Endodermal cell (in vitro differentiated cells): ENCODE measurements around the gene KRT6C. TPM values are rescaled to one million over a fixed set of nuclear protein-coding genes. Genes with fewer than 3 reads are reported as not detected.
"Not testable (repeated sequence)": the region's sequence is repeated elsewhere in the genome, so short reads cannot be mapped to it uniquely, and the experiment has no call there.

Source experiments
- DNase-seq: peaks from one replicate; pipeline ENCODE4 v3.0.0-alpha.2; 2017
- H3K27ac ChIP-seq: 2 replicates; pipeline ENCODE4 v1.5.1; 2013; ENCODE audit warnings: mild to moderate bottlenecking, low read depth, low read length, moderate library complexity
- H3K27me3 ChIP-seq: 2 replicates; pipeline ENCODE4 v1.6.1; 2013; ENCODE audit warnings: mild to moderate bottlenecking, low read length, moderate library complexity; ENCODE audit not compliant: insufficient read depth, control insufficient read depth, poor library complexity, severe bottlenecking
- H3K36me3 ChIP-seq: 2 replicates; pipeline ENCODE4 v1.7.0; 2013; ENCODE audit warnings: mild to moderate bottlenecking, low read length, moderate library complexity; ENCODE audit not compliant: control insufficient read depth, insufficient read depth
- H3K4me1 ChIP-seq: one replicate; pipeline ENCODE4 v1.7.0; 2013; ENCODE audit warnings: low read length; ENCODE audit not compliant: control insufficient read depth, insufficient read depth
- H3K4me3 ChIP-seq: 2 replicates; pipeline ENCODE4 v1.5.1; 2013; ENCODE audit warnings: mild to moderate bottlenecking, low read length, moderate library complexity
- H3K9ac ChIP-seq: 2 replicates; pipeline ENCODE4 v1.6.1; 2013; ENCODE audit warnings: mild to moderate bottlenecking, low read length, moderate library complexity; ENCODE audit not compliant: poor library complexity, severe bottlenecking; ENCODE audit errors: extremely low read depth
- H3K9me3 ChIP-seq: 2 replicates; pipeline ENCODE4 v1.6.1; 2013; ENCODE audit warnings: mild to moderate bottlenecking, low read length, moderate library complexity; ENCODE audit not compliant: control insufficient read depth
- H3K27ac Mint-ChIP-seq: 2 replicates; pipeline ENCODE4 v1.8.0; 2020; ENCODE audit warnings: mixed read lengths
- H3K27me3 Mint-ChIP-seq: 2 replicates; pipeline ENCODE4 v1.8.0; 2021; ENCODE audit warnings: mild to moderate bottlenecking, mixed read lengths; ENCODE audit not compliant: insufficient read depth
- H3K36me3 Mint-ChIP-seq: 2 replicates; pipeline ENCODE4 v1.8.0; 2020; ENCODE audit warnings: low read depth, mixed read lengths
- H3K4me1 Mint-ChIP-seq: 2 replicates; pipeline ENCODE4 v1.8.0; 2020; ENCODE audit warnings: mixed read lengths
- H3K4me3 Mint-ChIP-seq: 2 replicates; pipeline ENCODE4 v1.8.0; 2020; ENCODE audit warnings: mild to moderate bottlenecking, moderate library complexity, mixed read lengths
- H3K9me3 Mint-ChIP-seq: 2 replicates; pipeline ENCODE4 v1.8.0; 2020; ENCODE audit warnings: mild to moderate bottlenecking, mixed read lengths
- CTCF ChIP-seq: fragments of 200-600 bp; sonication (generic); conservative IDR thresholded peaks from 2 replicates; pipeline ENCODE4 v1.5.0; 2021; ENCODE audit warnings: antibody characterized with exemption, mild to moderate bottlenecking
- WGBS, 2 experiments: methylation state at CpG; one replicate each; pipeline versions ENCODE4 v1.1.5 to v1.1.7; 2013; ENCODE audit warnings: missing lambda C conversion rate in 2 of 2, mixed read lengths in 1 of 2; ENCODE audit not compliant: insufficient coverage in 1 of 2, insufficient read length in 1 of 2; 5-methylcytosine and 5-hydroxymethylcytosine counted together
- total RNA-seq, 2 donors: library from RNA; stranded (reverse); fragmentation: NEBNext Ultra II Directional in 1 of 2; extraction: Animal tissue kit (Norgen Biotek cat#: 25700) in 1 of 2; gene quantifications; 2 replicates in 1 of 2; 3 replicates in 1 of 2; pipeline ENCODE4 v1.2.1, GENCODE V29; 2021

Gene KRT6C
- total RNA-seq, 2 donors from 2014 or later, result not detected

- Histone ChIP-seq H3K27me3 (no peaks in the 10 kb centered on the region), H3K9me3 (no peaks in the 10 kb centered on the region), H3K4me1 (no peaks in the 10 kb centered on the region), H3K36me3 (no peaks in the 10 kb centered on the region), H3K9ac (no peak overlapping the region), H3K27ac (peak overlapping the region; percentile 42), H3K4me3 (no peak overlapping the region)
- no peaks in the 10 kb centered on the region for H3K9me3 Mint-ChIP-seq
- no peaks in the 10 kb centered on the region for H3K4me1 Mint-ChIP-seq
- peaks cover 12% of the 10 kb centered on the region for H3K27me3 Mint-ChIP-seq
- DNase-seq, result no peak
- H3K36me3 Mint-ChIP-seq, result no peaks in the 10 kb centered on the region
- H3K4me3 Mint-ChIP-seq, result no peak overlapping the region
- TF ChIP-seq CTCF, result no peak
- H3K27ac Mint-ChIP-seq, result no peak overlapping the region
- WGBS, 2 experiments, result 58% methylated on average over 2 of the region's 3 CpGs; no CpG with 5 or more reads in 1 of the 2 experiments
Observed at GRCh38 chr12:52454411-52455201, 19.0 kb downstream of the KRT6C start.

GRCh38 chr12:52452101-52452500, 21.5 kb downstream of the KRT6C start, which contains the start of gene KRT6B:
Gene KRT6B (minus strand): TSS chr12:52452146. CDS start chr12:52452078, 68 bp downstream.
- no peaks in the 10 kb centered on the region for H3K4me1 Mint-ChIP-seq
- Histone ChIP-seq H3K4me3 (no peak within 1 kb of the TSS), H3K27me3 (no peaks in the 10 kb centered on the region), H3K36me3 (no peaks in the 10 kb centered on the region), H3K9ac (no peak within 1 kb of the TSS), H3K4me1 (no peaks in the 10 kb centered on the region), H3K27ac (no peak within 1 kb of the TSS), H3K9me3 (no peaks in the 10 kb centered on the region)
- no peaks in the 10 kb centered on the region for H3K36me3 Mint-ChIP-seq
- no peak within 1 kb of the TSS for H3K4me3 Mint-ChIP-seq
- DNase-seq, result no peak
- TF ChIP-seq CTCF, result no peak
- 87 to 94% methylated on average over 3 to 6 of the region's 6 CpGs for WGBS, 2 experiments
- peaks cover 12% of the 10 kb centered on the region for H3K27me3 Mint-ChIP-seq
- H3K27ac Mint-ChIP-seq, result no peak within 1 kb of the TSS
- H3K9me3 Mint-ChIP-seq, result no peaks in the 10 kb centered on the region

GRCh38 chr12:52448228-52448627, 25.4 kb downstream of the KRT6C start:
- H3K4me1 ChIP-seq, result no peaks in the 10 kb centered on the region
- 73 to 82% methylated on average over 3 of the region's 3 CpGs for WGBS, 2 experiments
- peaks cover 16% of the 10 kb centered on the region for H3K27me3 Mint-ChIP-seq

GRCh38 chr12:52447196-52447595, 26.4 kb downstream of the KRT6C start:
- not testable (repeated sequence) for H3K27ac ChIP-seq, H3K27me3 ChIP-seq, H3K9me3 ChIP-seq, H3K9me3 Mint-ChIP-seq, H3K4me1 Mint-ChIP-seq, H3K27ac Mint-ChIP-seq, H3K9ac ChIP-seq, H3K36me3 Mint-ChIP-seq, H3K4me3 Mint-ChIP-seq, H3K36me3 ChIP-seq, H3K4me1 ChIP-seq, H3K4me3 ChIP-seq
- H3K27me3 Mint-ChIP-seq, result peaks cover 17% of the 10 kb centered on the region
- WGBS, 2 experiments, result 84 to 92% methylated on average over 3 to 11 of the region's 11 CpGs
- DNase-seq, result peak; percentile 43

More at GRCh38 chr12:52448228-52448627, 25.4 kb downstream of the KRT6C start:
- no peak overlapping the region for H3K27ac ChIP-seq
- Mint-ChIP-seq H3K36me3 (no peaks in the 10 kb centered on the region), H3K4me3 (no peak overlapping the region), H3K4me1 (no peaks in the 10 kb centered on the region), H3K9me3 (no peaks in the 10 kb centered on the region), H3K27ac (no peak overlapping the region)
- H3K9ac ChIP-seq, result no peak overlapping the region
- no peak for TF ChIP-seq CTCF
- no peaks in the 10 kb centered on the region for H3K9me3 ChIP-seq
- no peak overlapping the region for H3K4me3 ChIP-seq
- no peaks in the 10 kb centered on the region for H3K27me3 ChIP-seq
- H3K36me3 ChIP-seq, result no peaks in the 10 kb centered on the region
- DNase-seq, result no peak
